T1000 (cell line): ENCODE measurements around the gene KIAA1671.
"Not testable (repeated sequence)": the region's sequence is repeated elsewhere in the genome, so short reads cannot be mapped to it uniquely, and the experiment has no call there.

ENCODE experiments used
- DNase-seq: peaks from one replicate; lab custom pipeline; 2025; ENCODE audit warnings: mixed read lengths; lab: John Stamatoyannopoulos, UW

Gene KIAA1671

DNA sequence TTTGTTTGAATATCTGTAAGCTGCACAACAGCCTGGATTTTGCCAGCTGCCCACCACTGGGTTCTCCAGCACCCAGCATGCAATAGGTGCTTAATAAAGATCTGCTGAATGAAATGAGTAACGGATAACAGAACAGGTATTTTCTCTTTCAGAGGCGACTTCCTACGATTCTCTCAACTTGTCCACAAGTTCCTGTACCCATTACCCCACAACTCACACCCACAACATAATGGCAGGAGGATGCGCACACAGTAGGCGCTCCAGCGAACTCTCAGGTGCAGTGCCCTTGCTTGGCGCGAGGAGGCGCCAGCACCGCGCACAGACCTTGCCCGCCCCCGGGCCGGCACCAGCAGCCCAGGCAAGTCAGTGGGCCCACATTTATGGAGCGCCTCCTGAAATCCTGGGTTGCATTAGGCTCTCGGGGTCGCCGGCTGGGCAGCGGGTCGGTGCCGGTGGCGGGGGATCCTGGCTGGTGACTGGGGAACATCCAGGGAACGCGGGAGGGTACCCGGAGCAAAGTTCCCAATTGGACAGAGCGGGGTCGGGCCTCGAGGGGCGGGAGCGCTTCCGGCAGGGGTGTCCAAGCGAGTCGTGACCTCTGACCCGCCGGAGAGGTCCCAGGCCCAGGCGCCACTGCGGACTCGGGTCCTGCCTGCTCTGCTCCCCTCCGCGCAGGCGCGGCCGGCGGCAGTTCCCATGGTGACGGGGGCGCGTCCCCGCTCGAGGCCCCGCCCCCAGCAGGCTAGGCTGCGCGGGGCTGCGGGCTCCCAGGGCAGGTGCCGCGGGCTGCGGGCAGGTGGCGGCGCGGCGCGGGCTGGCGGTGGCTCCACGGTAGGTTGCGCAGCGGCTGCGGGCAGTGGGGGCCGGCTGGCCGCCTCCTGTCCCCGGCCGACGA lies at the start of gene KIAA1671:
TSS of gene KIAA1671 (plus strand) at position 775 of the 895 bp plus-strand sequence. CDS start 75,284 bp downstream, outside the sequence.
- peak; percentile 64 for DNase-seq

DNA sequence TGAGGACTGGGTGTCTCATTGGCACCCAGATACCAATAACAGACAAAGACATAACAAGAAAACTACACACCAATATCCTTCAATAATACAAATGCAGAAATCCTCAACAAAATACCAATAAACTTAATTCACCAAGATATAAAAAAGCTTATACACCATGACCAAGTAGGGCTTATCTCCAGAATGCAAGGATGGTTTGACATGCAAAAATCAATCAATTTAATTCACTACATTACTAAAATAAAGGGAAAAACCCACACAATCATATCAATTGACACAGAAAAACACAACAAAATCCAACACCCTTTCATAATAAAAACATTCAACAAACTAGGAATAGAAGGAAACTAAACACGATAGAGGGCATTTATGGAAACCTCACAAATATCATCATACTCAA lies 46.6 kb upstream of the KIAA1671 start:
- DNase-seq = no peak

DNA sequence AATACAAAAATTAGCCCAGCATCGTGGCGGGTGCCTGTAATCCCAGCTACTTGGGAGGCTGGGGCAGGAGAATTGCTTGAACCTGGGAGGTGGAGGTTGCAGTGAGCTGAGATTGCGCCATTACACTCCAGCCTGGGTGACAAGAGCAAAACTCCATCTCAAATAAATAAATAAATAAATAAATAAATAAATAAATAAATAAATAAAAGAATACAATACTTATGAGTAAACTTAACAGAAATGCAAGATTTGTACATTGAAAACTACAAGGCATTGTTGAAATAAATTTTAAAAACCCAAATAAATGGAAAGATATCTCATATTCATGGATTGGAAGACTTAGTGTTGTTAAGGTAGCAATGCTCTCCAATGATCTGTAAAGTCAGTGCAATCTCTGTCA lies 45.4 kb upstream of the KIAA1671 start:
- DNase-seq = not testable (repeated sequence)

DNA sequence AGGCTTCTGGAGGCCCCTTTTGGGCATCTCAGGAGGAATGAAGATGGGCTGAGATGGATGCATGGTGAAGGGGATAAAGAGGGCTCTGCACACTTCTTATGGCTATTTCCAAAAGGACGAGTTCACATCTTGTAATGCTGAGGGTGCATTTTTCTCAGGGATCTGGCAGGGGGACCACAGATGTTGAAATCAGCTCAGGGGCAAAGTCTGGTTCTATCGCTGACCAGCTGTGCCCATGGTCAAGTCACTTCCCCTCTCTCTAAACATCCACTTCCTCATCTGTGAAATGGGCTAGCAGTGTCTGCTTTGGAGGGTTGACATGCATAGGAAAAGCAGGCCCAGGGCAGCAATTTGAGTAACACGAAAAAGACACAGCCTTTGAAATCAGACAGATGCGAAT lies 32.5 kb upstream of the KIAA1671 start:
- DNase-seq = no peak

DNA sequence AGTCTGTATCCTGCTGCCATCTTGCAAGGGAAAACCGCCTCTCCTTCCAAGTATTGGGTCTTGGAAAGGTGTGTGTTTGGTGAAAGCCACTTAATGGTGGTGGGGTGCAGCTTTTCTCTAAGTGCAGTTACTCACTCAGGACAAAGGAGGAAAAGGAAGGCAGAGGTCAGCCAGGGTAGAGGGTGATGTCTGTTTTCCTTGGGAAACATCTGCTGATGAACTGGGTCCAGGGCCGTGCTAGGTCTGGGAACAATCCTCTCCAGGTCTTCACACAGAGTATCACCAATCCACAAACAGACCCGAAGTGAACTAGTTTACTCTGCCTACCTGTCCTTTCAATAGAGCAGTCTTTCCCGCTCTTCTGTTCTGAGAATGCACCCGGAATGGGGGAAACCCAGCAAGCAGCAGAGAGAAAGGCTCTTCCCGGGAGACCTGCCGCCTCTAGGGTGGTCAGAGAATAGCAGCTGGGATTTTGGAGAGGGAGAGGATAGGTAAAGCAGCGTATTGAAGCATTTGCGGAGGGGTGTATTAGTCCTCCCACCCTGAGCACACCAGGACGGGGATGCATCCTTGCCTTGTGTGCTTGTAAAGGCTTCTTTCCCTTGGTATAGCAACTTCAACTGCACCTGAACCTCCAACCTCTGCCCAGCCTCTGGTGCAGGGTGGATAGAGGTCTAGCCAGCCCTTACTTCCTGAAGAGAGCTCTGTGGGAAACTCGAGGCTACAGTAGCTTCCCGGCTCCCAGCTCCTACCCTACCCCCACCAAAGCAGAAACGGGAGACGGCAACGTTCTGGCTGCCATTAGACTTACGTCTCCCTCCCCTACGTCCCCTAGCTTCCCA lies 26.7 kb upstream of the KIAA1671 start:
- DNase-seq = no peak

DNA sequence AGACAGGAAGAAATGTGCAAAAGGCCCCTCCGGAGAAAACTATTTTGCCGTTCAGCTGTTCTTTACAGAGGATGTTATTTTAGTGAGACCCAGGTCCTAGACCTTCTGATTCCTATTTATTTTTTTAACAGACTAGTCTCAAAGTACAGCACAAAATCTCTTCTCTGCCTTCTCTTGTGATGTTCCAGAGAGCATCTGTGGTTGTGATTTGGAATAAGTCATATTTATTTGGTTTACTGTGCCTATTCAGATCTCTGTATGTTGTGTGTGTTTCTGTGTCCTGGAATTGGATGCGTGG lies 26.1 kb upstream of the KIAA1671 start:
- DNase-seq = no peak

DNA sequence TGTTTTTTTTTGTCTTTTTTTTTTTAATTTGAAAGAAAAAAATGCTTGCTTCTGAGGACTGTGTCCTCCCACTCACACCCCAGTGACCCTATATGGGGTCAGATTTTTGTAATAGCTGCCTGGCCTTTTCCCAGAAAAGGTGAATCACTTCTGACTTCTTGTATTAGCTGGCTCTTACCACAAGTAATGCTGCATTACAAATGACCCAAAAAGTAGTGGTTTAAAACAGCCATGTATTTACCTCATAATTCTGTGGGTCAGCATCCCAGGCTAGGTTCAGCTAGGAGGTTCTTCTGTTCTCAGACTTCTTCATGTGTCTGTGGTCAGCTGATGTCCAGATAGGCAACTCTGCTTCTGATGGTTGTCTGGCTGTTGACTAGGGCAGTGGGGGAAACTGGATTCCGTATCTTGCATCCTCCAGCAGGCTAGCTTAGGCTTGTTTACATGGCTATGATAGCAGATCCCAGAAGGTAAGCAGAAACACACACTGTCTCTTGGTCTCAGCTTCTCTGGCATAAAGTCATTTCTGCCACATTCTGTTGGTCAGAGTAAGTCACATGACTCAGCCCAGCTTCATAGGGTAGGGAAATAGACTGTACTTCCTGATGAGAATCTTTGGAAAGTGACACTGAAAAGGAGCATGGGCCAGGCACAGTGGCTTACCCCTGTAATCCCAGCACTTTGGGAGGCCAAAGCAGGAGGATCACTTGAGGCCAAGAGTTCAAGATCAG lies 25.5 kb upstream of the KIAA1671 start:
- no peak for DNase-seq

DNA sequence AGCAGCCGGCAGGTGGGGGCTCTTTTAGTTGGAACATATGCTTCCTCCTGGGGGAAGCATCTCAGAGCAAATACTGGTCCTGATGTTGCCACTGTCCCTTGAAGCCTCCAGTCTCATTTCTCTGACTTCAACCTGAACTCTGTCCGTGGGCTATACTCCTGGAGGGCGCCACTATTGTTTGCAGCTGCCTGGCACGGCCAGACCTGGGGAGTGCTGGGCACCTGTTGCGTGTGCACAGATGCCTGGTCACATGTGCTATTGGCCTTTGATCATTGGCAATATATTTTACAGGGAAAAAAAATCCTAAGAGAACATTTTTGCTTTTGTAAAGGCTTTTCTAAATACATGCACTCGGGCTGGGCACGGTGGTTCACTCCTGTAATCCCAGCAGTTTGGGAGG lies 24.2 kb upstream of the KIAA1671 start:
- no peak for DNase-seq

DNA sequence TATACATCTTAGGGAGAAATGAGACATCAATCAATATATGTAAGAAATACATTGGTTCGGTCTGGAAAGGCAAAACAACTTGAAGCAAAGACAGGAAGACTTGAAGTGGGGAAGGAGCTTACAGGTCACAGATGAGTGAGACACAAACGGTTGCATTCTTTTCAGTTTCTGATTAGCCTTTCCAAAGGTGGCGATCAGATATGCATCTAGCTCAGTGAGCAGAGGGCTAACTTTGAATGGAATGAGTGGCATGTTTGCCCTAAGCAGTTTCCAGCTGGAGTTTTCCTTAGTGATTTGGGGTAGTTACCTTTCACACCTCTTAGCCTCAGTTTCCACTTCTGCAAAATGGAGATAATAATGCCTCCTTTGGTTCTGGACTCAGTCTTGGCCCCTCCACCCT lies 21.8 kb upstream of the KIAA1671 start:
- no peak for DNase-seq

DNA sequence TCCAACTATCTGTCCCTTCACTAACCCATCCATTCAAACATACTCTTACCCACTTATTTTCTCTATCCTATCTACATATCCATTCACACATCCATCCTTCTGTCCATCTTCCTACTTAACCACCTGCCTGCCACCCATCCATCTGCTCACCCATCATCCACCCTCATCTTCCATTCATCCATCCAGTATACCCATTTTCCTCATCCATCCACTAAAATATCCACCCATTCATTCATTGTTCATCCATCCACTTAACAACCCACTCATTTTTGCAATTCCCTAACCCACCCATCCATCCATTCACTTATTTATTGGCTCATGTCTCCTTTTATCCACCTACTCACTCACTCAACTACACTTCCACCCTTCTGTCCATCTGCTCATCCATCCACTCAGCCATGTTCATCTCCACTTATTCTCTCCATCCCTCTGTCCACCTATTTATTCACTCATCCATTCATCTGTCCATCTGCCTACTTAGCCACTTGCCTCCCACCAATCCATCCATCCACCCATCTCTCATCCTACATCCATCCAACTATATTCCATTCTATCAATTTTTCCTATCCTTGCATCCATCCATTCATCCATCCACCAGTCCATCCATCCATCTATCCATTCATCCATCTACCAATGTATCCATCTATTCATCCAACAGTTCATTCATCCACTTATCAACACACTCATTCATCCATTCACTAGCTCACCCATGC lies 16.6 kb upstream of the KIAA1671 start:
- no peak for DNase-seq

DNA sequence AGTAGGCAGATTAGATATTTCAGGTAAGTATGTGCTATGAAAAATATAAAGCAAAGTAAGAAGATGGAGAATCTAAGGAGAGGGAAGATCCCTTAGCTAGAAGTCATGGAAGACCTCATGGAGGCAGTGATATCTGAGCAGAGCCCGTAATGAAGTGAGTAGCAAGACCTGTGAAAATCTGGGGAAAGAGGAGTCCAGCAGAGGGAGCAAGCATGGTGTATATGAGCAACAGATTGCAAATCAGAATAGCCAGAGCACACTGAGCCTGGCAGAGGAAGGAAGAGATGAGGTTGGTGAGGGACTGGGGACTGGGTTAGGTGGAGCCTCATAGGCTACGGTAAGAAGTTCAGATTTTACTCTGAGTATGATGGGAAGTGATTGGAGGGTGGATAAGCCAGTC lies 15.4 kb upstream of the KIAA1671 start:
- DNase-seq = no peak

DNA sequence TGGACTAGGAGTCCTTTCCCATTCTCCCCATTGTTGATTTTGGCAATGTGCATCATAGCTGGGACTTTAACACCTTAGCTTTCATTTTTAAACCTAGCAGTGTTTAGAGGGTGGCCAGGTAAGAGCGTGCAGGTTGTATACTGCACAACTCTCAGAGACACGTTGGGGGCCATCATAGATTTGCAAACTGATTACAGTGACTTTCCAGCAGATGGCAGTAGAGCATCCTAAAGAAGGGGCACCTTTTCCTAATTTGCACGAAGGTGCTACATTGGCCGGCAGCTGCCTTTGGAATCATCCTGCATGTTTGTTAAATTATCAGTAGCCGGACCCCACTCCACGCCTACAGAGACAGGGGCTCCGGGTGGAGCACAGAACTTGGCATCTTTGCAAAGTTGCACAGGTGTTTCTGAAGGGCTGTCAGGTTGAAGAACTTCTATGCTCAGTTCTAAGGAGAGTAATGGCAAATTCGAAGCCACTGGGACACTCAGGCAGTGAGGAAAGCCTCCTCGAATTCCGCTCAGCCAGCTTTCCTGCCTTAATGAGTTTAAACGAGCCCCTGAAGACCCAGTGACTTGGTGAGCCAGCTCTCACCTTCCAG lies 13.7 kb upstream of the KIAA1671 start:
- DNase-seq = no peak

DNA sequence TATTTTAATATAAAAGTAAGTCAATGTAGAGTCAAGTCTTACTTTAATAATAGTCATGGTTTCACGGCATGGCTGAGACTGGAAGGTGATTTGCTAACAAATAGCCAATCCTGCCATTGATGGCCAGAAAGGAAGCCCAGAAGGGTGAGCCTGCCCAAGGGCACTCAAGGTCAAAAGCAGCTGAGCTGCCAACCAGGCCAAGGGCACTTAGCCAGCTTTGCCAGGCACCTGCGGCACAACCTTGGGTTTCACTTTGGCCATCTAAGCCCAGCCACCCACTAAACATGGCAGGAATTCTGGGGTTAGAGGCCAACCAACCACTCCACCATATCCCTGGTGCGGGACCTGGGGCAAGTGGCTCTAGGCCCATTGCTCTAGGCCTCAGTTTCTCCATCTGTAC lies 10.2 kb upstream of the KIAA1671 start:
- DNase-seq = no peak

DNA sequence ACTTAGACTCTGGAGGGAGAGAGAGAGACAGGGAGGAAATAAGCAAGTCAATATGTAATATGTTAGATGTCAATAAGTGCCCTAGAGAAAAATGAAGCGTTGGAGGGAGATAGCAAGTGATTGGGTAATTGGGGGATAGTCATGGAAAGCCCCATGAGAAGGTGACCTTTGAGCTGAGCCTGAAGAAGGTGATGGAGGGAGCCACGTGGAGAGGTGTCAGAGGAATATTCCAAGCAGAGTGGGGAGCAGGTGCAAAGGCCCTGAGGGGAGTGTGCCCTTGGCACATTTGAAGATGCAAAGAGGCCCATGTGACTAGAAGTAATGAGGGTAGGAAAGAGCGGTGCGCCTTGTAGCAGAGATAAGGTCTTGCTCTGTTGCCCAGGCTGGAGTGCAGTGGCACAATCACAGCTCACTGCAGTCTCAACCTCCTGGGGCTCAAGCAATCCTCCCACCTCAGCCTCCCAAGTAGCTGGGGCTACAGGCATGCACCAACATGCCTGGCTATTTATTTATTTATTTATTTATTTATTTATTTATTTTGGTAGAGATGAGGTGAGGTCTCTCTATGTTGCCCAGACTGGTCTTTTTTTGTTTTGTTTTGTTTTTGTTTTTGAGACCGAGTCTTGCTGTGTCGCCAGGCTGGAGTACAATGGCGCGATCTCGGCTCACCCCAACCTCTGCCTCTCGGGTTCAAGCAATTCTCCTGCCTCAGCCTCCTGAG lies 8.1 kb upstream of the KIAA1671 start:
- no peak for DNase-seq

DNA sequence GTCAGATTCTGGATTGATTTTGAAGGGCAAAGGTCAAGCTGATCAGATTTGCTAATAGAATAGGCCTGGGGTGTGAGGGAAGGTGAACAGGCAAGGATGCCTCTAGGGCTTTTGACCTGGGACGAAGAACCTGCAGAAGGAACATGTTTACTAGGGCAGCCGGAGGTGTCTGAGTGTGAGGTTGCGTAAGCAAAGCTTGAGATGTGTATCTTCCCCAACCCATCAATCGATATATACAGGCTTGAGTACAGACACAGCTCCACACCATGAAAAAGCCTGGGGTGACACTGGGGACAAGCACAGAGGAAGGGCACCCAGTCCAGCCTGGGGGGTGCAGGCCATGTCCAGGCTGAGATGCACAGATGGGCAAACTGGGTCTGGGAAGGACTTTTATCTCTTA lies 7.1 kb upstream of the KIAA1671 start:
- DNase-seq = no peak

DNA sequence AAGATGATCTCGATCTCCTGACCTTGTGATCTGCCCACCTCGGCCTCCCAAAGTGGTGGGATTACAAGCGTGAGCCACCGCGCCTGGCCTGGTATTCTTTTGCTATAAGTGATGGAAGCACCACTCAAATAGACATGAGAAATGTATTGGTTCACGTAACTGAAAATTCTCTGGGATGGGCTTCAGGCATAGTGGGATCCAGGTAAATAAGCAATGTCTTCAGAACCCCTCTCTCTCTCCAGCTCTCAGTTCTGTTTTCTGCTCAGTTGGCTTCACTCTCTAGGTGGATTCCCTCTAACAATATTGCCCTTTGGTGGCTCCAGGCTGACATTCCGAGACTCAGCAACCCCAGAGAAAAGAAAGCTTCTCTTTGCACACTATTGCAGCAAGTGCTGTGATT lies 5.1 kb upstream of the KIAA1671 start:
- no peak for DNase-seq

DNA sequence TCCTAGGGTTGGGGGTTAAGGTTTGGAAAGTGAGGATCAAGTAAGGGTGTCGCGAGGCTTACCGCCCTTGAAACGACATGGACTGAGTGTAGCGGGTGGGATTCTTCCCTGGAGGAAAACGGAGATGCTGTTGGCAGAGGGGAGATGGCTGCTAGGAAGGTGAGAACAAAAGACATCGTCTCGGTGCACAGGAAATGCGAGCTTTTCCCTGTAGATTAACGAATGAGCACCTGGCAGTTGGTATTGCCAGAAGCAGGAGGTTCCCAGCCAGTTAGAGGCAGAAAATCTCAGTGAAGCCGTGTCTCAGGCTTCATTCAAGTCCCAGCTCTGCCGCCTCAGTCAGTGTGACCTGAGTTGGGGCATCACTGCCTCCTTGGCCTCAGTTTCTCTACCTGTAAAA lies 4.6 kb upstream of the KIAA1671 start:
- DNase-seq = no peak

DNA sequence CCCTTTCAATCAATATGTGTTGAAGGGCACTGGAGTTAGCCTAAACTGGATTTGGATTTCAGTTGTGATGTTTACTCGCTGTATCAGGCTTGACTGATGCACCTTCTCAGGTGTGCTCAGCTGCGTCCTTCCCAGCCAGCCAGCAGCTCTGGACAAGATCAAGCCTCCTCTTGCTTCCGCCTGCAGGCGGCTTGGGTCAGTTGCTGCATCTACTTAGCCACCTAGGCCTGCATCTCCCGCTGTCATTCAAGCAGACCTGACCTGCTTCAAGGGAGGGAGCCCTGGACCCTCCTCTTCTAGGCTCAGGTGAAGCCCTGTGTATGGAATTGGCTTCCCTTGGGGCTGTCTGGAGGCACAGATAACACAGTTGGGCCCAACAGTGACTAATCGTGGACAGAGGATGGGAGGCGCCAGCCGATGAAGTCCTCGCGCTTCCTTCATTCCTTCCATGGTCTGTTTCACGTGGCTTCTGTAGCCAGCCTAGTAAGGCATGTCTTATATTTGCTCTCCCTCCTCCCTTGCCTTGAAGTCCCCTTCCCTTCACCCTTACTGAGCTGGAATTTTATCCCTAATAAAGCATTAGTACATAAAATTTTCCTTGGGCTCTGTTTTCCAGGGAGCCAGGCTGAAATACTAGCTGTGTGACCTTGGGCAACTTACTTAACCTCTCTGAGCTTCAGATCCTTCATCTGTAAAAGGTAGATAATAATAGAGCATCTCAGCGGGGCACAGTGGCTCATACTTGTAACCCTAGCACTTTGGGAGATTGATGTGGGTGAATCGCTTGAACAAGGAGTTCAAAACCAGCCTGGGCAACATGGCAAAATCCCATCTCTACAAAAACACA lies 3.9 kb upstream of the KIAA1671 start:
- DNase-seq = no peak

DNA sequence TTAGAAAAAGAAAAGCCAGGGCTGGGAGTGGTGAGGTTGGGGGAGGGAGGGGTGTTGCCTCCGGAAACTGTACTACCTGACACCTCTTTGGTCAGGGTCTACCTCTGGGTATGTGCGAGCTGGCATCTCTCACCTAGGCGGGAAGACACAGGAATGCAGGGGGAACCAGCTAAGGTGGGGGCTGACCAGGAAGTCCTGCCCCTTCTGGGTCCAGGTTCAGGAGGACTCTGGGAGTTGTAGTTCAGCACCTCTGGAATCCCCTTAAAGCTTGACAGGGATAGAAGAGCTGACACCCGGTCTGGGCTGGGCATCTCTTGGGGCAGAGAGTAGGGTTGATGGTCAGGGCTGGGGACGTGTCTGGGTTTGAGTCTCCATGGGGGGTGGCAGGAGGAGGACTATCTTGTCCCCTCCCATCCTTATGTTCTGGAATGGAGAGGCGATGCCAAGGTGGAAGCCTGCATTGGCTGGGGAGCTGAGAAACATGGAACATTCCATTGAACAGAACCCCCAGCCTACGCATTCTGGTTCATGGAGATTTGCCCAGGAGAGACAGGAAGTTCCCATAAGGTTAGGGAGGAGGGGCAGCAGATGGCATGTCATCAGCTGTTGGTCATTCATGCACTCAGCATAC lies 2.1 kb upstream of the KIAA1671 start:
- DNase-seq = no peak
